ENCODE data around the gene SFXN1. TPM values are rescaled to one million over a fixed set of nuclear protein-coding genes. Genes with fewer than 3 reads are reported as not detected.

SFXN1 gene
- total RNA-seq, 1 experiment from 2014 or later, result 88.3 TPM

DNA sequence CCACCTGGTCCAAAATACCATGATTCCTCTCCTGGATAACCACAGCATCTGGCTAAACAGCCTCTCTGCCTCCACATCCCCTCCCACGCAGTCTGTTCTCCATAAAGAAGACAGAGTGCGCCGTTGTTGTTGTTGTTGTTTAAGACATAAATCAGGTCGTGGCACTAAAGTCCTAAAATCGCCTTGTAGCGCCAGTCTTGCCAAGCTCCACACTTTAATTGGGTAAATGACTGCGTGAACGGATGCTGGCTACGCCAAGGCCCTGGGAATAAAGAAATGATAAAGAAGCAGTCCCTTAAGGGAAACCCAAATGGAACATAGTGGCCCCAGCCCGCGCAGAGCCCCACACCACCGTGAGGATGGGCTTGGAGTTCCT is 364 bp upstream of the SFXN1 start:
- intact Hi-C loops (cut with micrococcal nuclease; ENCODE audit: unreplicated experiment) (no loop called here), in situ Hi-C loops (cut with HindIII; ENCODE audit: low pct_unique_long_range_greater_than_20kb, low sequenced_read_pairs) (no loop called here)
- POLR2A ChIA-PET, result interaction anchor here (0.7 kb wide), 1 partner anchor 46 kb away, joined by 3 read pairs; no protein-coding TSS in a partner anchor
- Histone ChIP-seq H3K4me3 (ENCODE audit: low read depth in 2 of 2, low read length in 2 of 2) (peak overlapping the region; percentile 84 to 99), H3K27me3 (ENCODE audit: control insufficient read depth, insufficient read depth, low read length) (peaks cover 14% of the 10 kb centered on the region), H3K9me3 (ENCODE audit: control insufficient read depth, insufficient read depth, low read depth, low read length) (no peaks in the 10 kb centered on the region), H3K36me3 (ENCODE audit: control insufficient read depth, insufficient read depth, low read length) (peaks cover 5% of the 10 kb centered on the region), H3K4me1 (ENCODE audit: control insufficient read depth, insufficient read depth, low read length) (peaks cover 5% of the 10 kb centered on the region), H3K27ac (ENCODE audit: low read length) (peak overlapping the region; percentile 61)
- ATAC-seq (no peak; the same call in 1 of the 2 replicates), DNase-seq (ENCODE audit: low read depth, low spot score) (no peak)
- CTCF ChIA-PET, result interaction anchor here (0.9 kb wide), 1 partner anchor 240 kb away, joined by 3 read pairs; no protein-coding TSS in a partner anchor
- no TSS peak for BruUV-seq (replicated peaks)
- TF ChIP-seq TCF7L2 (IDR thresholded peaks at IDR 0.05; ENCODE audit: low read depth, low read length) (no peak), POLR2AphosphoS5 (IDR thresholded peaks at IDR 0.05; ENCODE audit: low read depth, low read length) (no peak), SIN3A (IDR thresholded peaks at IDR 0.05; ENCODE audit: borderline replicate concordance, insufficient read depth, low read depth, low read length) (no peak)
- TF ChIP-seq, protein P1, sequence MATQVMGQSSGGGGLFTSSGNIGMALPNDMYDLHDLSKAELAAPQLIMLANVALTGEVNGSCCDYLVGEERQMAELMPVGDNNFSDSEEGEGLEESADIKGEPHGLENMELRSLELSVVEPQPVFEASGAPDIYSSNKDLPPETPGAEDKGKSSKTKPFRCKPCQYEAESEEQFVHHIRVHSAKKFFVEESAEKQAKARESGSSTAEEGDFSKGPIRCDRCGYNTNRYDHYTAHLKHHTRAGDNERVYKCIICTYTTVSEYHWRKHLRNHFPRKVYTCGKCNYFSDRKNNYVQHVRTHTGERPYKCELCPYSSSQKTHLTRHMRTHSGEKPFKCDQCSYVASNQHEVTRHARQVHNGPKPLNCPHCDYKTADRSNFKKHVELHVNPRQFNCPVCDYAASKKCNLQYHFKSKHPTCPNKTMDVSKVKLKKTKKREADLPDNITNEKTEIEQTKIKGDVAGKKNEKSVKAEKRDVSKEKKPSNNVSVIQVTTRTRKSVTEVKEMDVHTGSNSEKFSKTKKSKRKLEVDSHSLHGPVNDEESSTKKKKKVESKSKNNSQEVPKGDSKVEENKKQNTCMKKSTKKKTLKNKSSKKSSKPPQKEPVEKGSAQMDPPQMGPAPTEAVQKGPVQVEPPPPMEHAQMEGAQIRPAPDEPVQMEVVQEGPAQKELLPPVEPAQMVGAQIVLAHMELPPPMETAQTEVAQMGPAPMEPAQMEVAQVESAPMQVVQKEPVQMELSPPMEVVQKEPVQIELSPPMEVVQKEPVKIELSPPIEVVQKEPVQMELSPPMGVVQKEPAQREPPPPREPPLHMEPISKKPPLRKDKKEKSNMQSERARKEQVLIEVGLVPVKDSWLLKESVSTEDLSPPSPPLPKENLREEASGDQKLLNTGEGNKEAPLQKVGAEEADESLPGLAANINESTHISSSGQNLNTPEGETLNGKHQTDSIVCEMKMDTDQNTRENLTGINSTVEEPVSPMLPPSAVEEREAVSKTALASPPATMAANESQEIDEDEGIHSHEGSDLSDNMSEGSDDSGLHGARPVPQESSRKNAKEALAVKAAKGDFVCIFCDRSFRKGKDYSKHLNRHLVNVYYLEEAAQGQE (IDR thresholded peaks at IDR 0.05; ENCODE audit: insufficient read depth in 1 of 2, low read depth in 2 of 2, low read length in 1 of 2), result no peak
- TF ChIP-seq, protein P2, sequence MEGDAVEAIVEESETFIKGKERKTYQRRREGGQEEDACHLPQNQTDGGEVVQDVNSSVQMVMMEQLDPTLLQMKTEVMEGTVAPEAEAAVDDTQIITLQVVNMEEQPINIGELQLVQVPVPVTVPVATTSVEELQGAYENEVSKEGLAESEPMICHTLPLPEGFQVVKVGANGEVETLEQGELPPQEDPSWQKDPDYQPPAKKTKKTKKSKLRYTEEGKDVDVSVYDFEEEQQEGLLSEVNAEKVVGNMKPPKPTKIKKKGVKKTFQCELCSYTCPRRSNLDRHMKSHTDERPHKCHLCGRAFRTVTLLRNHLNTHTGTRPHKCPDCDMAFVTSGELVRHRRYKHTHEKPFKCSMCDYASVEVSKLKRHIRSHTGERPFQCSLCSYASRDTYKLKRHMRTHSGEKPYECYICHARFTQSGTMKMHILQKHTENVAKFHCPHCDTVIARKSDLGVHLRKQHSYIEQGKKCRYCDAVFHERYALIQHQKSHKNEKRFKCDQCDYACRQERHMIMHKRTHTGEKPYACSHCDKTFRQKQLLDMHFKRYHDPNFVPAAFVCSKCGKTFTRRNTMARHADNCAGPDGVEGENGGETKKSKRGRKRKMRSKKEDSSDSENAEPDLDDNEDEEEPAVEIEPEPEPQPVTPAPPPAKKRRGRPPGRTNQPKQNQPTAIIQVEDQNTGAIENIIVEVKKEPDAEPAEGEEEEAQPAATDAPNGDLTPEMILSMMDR (IDR thresholded peaks at IDR 0.05), result no peak

GRCh38 chr5:175479125-175479881 is 943 bp downstream of the SFXN1 start:
- in situ Hi-C loops (cut with HindIII; ENCODE audit: low pct_unique_long_range_greater_than_20kb, low sequenced_read_pairs), result no loop called here
- CTCF ChIA-PET, result no interaction called here
- Histone ChIP-seq H3K27ac (ENCODE audit: low read length) (peak overlapping the region; percentile 92), H3K36me3 (ENCODE audit: control insufficient read depth, insufficient read depth, low read length) (peaks cover 5% of the 10 kb centered on the region), H3K27me3 (ENCODE audit: control insufficient read depth, insufficient read depth, low read length) (peaks cover 10% of the 10 kb centered on the region), H3K4me1 (ENCODE audit: control insufficient read depth, insufficient read depth, low read length) (peaks cover 5% of the 10 kb centered on the region), H3K4me3 (ENCODE audit: low read depth in 2 of 2, low read length in 2 of 2) (peak overlapping the region; percentile 84 to 99), H3K9me3 (ENCODE audit: control insufficient read depth, insufficient read depth, low read depth, low read length) (no peaks in the 10 kb centered on the region)
- DNase-seq (ENCODE audit: low read depth, low spot score) (no peak), ATAC-seq (peak; percentile 13)
- BruUV-seq (replicated peaks), result TSS peak; percentile 73
- TF ChIP-seq TCF7L2 (IDR thresholded peaks at IDR 0.05; ENCODE audit: low read depth, low read length) (no peak), SIN3A (IDR thresholded peaks at IDR 0.05; ENCODE audit: borderline replicate concordance, insufficient read depth, low read depth, low read length) (no peak; the same call in 1 of the 2 replicates), POLR2AphosphoS5 (IDR thresholded peaks at IDR 0.05; ENCODE audit: low read depth, low read length) (no peak)
- TF ChIP-seq, protein P1 (IDR thresholded peaks at IDR 0.05; ENCODE audit: insufficient read depth in 1 of 2, low read depth in 2 of 2, low read length in 1 of 2), result no peak
- TF ChIP-seq, protein P2 (IDR thresholded peaks at IDR 0.05), result no peak
- POLR2A ChIA-PET, result no interaction called here
- intact Hi-C loops (cut with micrococcal nuclease; ENCODE audit: unreplicated experiment), result no loop called here
